GM21447 (cell line): ENCODE measurements around the gene RALGAPB.

Experiments
- ATAC-seq: cut with Tn5 transposase; IDR thresholded peaks from one replicate; pipeline ENCODE4 v1.9.1; 2021; ENCODE audit not compliant: unreplicated experiment

RALGAPB gene

DNA sequence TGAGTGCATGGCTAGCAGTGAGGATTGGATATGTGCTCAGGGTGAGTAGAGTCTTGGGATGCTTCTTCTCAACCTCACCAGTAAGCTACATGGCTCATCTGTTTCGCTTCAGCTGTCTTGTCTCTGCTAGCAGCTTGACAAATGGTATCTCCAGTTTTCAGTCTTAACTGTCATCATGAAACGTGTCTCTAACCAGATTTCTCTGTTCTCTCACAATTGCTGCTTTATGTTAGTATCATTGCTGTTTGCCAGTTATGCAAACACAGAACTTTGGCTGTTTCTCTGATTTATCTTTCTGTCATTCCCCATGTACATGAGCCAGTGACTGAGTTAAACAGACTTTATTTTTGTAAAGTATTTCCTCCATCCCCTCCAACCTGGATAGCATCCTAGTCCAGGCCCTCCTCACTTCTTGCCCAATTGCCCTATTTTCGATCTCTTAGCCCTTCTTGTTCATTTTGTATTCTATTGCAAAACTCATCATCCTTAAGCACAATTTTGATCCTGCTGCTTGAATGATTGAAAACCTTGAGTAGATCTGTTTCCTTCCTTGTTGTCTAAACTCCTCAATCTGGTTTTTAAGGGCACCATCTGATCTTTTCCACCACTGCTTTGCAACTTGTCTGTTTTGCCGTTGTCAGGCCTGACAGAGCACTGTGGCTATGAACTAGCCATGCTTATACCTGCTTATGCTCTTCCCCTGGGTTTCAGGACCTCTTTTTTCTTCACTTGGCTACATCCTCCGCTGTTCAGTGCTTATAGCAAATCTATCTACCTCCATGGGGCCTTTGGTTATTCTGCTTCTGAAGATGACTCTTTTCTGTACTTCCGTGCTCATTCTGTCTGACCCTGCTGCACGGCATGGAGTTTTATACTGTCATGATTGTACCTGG lies 70.6 kb downstream of the RALGAPB start:
- ATAC-seq, result no peak

DNA sequence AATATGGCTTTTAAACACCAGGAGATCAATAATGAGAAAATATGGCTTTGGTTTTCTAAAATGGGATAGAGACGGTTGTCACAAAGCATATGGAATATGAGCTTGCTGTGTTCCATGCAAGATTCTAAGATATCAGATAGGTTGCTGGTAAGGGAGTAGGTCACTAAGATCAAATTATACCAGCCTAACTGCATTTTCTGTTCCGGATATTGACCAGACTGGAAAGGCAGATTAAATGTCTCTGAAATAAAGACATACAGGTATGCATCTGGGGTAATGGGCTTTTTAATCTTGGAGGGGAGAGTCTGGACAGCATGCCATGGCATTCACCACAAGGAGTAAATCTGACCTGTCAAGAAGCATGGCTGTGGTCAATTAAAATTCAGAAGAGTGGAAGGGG lies 73.1 kb downstream of the RALGAPB start:
- no peak for ATAC-seq

DNA sequence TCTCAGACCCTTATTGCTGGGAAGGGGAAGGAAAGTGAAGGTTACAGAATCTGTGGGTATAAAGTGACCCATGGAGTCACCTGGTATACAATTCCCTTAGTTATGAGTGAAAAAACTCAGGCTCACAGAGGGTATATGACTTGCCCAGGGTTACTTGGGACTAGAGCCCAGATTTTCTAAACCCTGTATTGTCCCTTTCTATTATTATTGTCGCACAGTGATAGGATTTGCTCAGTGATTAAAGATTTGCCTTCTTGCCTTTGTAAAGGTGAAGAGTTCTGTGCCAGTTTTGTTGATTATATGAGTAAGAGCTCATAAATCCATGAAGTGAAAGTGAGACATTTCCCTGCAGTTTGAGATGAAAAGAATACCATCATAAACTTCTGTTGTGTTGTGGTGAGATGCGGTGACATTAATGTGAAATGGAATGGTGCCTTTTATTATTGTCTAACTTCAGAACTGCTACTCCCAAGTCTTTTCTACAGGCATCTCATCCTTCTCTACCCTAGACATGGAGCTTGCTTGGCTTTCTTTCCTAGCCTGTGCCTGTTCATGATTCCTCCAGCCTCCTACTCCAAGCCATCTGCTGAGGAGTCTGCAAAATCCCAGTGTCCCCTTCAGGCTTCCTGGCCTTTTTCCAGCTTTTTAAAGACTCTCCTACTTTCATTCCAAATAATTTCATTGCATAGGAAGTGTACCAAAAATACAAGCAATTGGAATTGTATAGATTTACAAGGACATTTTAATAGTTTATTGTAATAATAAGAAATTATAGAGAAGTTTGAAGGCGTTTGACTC lies 74.8 kb downstream of the RALGAPB start:
- ATAC-seq, result no peak

DNA sequence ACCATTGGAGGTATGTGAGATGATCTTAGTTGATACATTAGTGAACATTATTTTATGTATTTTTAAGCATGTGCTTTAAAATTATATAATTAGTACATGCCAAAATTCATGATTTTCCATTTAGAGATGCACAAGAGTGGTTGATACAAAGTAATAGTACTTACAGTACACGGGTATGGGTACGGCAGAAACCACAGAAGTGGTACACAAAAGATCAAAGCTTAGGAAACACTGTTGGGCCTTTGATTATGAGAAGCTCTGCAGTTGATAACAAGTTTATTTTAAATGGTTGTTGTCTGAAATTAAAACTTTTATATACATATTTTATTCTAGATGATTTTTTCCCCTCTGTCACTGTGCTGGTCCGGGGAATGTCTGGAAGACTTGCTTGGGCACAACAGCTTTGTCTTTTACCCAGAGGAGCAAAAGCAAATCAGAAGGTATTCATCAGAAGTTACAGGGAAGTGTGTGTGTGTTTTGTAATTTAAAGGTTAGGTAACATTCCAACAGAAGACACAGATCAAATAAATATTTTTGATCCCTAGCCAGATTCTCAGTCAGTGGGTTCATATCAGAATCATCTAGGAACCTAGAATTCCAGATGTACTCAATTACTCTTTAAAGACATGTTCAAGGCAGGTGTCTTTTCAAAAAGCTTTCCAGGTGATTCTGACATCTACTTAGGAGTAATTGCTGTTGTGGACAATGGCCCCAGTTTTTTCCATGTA lies 75.9 kb downstream of the RALGAPB start:
- ATAC-seq, result no peak

DNA sequence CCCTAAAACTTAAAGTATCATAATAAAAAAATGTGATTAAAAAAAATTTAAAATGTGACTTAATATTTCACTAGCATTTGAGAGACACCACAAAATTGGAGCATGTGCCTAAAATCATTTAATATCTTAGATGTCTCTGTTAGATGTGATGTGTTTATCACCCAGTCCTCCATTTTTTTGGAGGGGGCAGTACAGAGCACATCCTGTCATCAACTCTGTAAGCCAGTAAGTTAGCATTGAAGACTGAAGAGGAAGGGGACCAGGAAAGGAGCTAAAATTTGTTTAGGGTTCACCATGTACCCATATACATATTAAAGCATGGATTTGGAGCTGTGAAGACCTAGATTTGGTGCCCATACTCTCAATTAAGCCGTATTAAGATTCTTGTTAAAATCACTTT lies 77.6 kb downstream of the RALGAPB start:
- ATAC-seq, result no peak

DNA sequence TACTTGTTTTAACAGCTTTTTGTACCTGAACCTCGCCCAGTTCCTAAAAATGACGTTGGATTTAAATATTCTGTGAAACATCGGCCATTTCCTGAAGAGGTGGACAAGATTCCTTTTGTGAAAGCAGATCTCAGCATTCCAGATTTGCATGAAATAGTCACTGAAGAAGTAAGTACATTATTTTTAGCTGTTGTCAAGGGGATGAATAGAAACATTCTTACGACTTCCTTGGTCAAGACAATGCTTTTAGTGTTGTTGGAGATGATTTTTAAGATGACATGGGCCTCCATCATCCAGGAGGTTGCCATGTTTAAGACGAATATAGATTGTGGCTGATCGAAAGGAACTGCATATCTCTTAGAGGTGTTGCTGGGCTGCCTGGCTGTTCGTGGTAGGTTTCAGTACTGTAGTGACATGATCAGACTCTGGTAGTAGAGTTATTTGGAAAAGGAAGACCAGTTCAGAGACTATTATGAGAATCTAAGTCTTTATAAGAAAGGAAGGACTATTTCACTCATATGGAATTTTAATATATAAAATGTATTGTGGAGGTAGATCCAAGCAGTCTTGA lies 78.5 kb downstream of the RALGAPB start:
- no peak for ATAC-seq

DNA sequence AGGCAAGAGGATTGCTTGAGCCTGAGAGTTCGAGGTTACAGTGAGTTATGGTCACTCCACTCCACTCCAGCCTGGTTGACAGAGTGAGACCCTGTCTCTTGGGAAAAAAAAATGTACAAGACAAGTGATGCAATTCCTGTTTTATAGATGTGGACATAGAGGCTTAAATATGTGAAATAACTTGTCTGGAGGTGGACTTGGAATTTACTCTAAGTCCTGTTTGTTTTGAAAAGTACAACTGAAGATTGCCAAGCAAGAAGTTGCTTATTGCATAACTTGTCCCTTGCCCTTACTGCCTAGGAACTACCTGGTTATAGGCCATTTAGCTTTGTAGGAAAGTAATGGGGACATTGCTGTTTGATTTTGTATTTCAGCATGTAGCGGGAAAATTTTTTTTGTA lies 82.3 kb downstream of the RALGAPB start:
- ATAC-seq, result no peak

DNA sequence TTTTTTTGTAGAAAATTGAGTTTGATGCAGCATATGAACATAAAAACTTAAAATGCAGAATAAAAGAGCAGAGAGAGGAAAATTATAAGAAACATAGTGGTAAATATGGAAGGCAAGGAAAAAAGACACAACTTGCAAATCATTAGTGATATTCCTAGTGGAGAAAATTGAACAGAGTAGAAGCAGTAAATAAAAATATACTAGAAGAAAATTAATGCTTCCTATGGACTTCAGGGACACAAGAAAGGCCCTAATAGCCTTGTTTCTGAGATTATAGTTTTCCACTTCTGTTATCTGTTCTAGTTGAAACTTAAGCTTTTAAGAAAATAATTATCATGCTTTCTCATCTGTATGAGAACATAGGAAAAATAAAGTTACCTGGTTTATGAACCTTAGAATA lies 82.8 kb downstream of the RALGAPB start:
- no peak for ATAC-seq

DNA sequence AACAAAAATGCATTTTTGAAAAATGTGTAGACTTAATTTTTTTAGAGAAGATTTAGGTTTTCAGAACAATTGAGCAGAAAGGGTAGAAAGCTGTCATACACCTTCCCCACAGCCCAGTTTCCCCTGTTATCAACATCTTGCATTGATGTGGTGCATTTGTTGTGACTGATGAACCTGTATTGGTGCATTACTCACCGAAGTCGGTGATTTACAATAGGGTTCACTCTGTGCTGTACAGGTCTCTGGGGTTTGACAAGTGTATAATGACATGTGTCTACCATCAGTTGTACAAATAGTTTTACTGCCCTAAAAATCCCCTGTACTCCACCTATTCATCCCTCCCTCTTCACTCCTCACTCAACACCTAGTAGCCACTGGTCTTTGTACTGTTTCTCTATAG lies 84.5 kb downstream of the RALGAPB start:
- ATAC-seq, result no peak

DNA sequence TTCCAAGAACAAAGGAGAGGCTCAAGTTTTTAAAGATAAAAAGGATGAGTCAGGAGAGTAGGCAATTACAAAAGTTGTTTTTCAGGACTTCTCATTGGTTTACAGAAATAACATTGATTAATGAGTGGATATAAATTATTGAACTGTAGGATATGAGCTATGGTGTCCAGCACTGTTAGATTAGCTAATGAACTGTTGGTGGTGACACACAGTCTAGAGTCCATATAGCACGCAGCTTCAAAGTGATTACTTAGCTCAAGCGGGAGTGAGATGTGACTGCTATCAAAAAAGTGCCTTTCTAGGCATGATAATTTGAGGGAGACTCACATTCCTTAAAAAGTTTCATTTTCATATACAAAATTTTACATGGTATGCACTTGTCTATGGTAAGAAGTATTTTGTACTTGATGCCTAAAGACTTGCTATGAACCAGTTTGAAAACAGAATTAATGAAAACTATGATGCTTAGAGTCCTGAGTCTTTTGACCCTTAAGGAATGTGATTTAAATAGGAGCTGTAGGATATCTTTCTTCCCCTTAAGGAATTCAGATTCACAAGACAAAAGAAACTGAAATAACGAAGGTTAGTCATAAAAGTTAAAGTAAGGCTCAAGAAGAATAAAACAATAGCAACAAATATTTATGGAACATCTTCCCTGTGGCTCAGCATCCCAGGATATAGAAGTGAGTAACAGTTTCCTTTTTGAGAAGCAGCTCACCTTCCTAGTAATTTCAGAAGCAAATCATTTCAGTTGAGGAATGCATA lies 86.1 kb downstream of the RALGAPB start:
- no peak for ATAC-seq

DNA sequence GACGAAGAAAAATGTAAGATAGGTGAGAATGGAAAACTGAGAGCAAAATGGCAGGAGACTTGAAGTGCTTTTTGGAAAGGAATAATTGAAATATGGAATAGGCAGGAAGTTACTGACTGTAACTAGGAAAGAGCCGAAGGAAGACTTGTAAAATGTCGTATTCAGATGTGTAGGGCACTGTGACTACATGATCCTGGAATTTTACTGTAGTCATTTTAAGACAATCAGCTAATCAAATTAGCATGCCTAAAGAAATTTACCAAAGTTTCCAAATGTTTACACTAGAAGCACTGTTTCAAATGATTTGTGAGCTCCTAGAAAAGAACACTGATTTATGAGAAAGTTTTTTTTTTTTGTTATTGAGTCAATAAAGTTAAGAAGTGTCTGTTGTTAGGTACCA lies 87.1 kb downstream of the RALGAPB start:
- no peak for ATAC-seq

DNA sequence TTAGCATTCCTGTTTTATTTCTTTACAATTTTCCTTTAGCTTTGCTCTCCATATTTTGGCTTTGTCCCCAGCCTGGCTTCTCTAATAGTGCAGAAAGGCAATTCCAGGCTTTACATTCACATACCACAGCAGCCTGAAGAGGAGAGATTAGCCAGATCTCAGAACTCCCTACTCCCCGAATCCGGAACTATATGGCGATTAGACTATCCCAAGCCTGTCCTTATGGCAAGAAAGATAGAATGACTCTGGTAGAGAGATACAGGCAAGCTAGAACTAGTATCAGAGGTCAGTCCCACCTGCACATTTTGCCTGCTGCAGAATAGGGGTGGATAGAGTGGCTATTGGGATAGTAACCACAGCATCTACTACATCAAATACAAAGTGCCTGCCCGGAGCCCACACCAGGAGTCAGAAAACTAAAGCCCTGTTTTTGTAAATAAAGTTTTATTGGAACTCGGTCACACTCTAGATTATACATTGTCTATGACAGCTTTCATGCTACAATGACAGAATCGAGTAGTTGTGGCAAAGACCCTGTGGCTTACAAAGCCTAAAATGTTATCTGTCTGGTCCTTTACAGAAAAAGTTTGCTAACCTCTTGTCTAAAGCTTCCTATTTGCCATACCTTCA lies 91.3 kb downstream of the RALGAPB start:
- no peak for ATAC-seq

DNA sequence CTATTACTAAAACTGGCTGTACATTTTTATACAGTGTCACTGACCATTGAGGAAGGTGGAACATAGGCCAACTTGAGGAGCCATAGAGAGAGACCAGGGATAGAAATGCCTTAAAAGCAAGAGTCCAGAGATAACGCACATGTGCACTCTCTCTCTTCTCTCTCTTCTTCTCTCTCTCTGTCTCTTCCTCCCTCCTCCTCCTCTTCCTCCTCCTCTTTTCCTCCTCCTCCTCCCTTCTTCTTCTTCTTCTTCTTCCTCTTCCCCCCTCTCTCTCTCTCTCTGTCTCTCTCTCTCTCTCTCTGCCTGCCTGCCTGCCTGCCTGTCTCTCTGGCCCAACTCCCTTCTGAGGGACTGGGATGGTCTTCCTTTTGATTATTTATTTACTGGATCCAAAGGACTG lies 92.0 kb downstream of the RALGAPB start:
- ATAC-seq, result no peak

DNA sequence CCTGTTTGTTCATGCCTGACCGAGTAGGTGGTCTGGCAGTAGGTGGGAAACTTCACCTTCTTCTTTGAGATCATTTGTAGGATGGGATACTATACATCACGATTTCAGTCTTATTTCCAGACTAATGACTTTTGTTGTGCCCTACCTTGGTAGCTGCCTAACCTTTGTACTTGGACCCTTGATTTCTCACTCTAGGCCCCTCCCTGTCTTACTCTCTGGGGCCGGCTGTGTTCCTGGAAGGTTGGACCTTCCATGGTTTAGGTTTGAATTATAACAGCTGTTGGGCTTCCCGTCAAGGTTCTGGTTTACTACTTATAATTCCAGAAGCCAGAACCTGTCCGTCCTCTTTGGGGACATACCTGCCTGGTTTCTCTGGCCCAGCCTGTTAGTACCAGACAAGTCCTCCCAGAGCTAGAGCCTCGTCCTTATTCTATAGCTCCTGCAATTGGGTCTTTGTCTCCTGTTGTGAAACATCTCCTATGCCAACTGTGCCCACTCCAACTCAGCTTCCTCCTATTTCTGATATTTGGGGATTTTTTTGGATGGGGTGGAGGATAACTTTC lies 93.5 kb downstream of the RALGAPB start:
- ATAC-seq, result no peak

DNA sequence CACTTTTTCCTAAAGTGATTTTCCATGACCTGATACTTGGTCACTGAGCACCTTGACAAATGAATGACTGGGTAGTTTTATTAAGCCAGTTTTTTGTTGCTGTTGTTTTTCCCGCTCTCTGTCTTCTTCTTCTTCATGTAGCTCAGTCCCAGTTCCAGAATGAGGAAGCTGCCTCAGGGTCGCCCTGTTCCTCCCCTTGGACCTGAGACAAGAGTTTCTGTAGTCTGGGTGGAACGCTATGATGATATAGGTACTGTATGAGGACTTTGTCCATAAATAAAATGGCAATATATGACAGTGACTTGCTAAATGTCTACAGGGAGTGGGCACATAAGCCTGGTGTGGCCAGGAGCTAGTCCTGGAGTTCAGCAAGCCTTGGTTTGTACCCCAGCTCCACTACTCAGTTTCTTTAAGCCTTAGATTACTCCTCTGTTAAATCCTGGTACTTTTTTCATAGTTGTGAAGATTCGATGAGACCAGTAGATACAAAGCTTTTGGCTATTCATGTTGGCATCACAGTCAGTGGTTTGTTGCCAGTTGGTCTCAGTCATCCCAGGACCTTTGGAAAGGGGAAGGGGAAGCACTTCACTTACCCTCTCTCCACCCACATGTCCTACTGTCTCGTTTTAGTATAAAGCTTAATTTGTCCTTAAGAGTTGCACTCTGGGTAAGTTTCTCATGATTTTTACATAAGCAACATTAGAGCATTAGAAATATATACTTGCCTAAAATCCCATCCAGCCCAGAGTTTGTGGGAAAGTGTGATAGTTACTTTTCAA lies 97.3 kb downstream of the RALGAPB start:
- ATAC-seq, result no peak

DNA sequence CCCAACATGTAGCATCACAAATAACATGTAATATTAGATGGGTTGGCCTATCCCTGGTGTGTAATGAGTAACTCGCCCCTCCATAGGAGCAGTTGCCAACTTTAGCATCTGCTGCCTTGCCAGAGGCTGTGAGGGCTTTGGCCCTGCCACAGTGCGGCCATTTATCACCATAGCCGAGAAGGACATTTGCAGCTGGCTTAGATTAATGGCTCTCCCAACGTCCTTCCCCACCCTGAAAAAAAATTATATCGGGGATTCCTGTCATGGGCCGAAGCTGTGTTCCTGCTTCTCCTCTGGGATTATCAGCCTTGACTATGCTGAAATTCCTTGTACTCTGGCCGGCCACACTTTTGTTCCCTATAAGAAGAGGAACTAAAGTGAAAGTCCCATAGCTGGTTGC lies 100.8 kb downstream of the RALGAPB start:
- no peak for ATAC-seq

DNA sequence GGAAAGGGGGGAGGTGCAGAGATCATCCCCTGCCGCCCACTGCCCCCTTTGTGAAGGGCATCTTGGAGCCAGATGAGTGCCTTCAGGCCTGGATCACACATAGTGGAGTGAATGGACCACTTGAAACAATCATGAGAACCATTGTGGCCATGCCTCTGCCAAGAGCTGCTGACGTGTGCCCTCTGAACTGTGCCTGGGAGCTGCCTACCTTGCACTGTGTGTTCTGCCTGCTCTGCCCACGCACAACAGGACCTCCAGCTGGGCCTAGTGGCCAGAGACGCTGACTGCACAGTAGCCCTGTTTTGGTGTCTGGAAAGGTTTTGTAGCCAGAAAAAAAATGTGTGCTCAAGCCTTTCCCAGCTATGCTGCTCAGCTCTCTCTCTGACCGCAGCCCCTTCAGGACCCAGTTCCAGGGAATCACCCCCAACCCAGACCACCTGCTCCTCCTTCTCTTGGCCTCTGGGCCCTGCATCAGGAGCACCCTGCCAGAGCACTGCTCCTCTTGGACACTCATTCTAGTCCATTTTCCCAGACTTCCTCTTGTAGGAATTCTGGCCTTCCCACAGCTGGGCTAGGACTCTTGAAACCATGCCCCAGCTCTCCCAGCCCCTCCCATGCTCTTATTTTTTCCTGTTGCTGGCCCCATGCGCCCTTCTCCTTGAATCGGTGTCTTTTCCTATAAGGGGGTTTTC lies 106.7 kb downstream of the RALGAPB start:
- ATAC-seq, result no peak

DNA sequence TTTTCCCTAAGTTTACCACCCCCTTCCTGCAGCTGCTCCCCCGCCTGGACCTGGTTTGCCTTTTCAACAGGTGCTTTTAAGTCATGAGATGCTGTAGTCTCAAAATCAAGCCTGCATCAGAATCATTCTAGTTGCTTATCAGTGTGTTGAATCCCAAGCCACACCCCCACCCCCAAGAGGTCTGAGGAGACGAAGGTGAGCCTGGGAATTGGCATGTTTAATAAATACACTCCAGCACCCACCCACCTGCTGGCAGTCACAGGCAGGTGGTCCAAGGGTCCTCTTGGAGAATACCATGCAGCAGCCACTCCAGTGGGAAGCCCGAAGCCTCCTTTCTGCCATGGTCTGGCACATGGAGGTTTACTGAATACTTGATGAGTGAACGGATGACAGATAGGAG lies 107.3 kb downstream of the RALGAPB start:
- ATAC-seq, result no peak
